Measurements from ENCODE around the gene STOM. TPM values are rescaled to one million over a fixed set of nuclear protein-coding genes. Genes with fewer than 3 reads are reported as not detected.

The STOM gene
- total RNA-seq, 1 experiment from 2014 or later: 33.1 TPM

GRCh38 chr9:121318631-121319382, 51.2 kb downstream of the STOM start:
- BruUV-seq (replicated peaks): no TSS peak
- Mint-ChIP-seq H3K4me3 (ENCODE audit: unreplicated experiment) (no peak overlapping the region), H3K4me1 (ENCODE audit: low read depth, unreplicated experiment) (peaks cover 11% of the 10 kb centered on the region), H3K27me3 (ENCODE audit: insufficient read depth, unreplicated experiment) (no peaks in the 10 kb centered on the region), H3K9me3 (ENCODE audit: unreplicated experiment) (no peaks in the 10 kb centered on the region), H3K36me3 (ENCODE audit: insufficient read depth, unreplicated experiment) (peaks cover 44% of the 10 kb centered on the region), H3K27ac (ENCODE audit: unreplicated experiment) (peak overlapping the region; percentile 40)
- DNase-seq: no peak
- ChIA-PET CTCF (interaction anchor here (0.7 to 2.2 kb wide), 13 partner anchors 13 to 107 kb away, joined by 3 to 23 read pairs (median 6); partner anchors contain the start of gene GSN), POLR2A (no interaction called here)
- intact Hi-C loops (cut with micrococcal nuclease; ENCODE audit: unreplicated experiment): no loop called here
- Histone ChIP-seq H3K27me3 (replicated peaks; ENCODE audit: control insufficient read depth, insufficient read depth, low read length) (no peaks in the 10 kb centered on the region), H3K4me3 (ENCODE audit: low read depth, low read length) (no peak overlapping the region), H3K4me1 (peaks cover 9% of the 10 kb centered on the region; the same call in 1 of the 2 replicates), H3K9me3 (no peaks in the 10 kb centered on the region), H3K36me3 (ENCODE audit: control insufficient read depth, insufficient read depth, low read length) (peaks cover 9% of the 10 kb centered on the region)
- TF ChIP-seq CTCF (IDR thresholded peaks at IDR 0.05; ENCODE audit: insufficient read depth in 1 of 2, low read depth in 1 of 2, low read length in 1 of 2, severe bottlenecking in 1 of 2, unreplicated experiment in 1 of 2): no peak

- H3K27ac Mint-ChIP-seq (ENCODE audit: unreplicated experiment): no peak overlapping the region
- no peak for TF ChIP-seq CTCF (IDR thresholded peaks at IDR 0.05; ENCODE audit: insufficient read depth in 1 of 2, low read depth in 1 of 2, low read length in 1 of 2, severe bottlenecking in 1 of 2, unreplicated experiment in 1 of 2)
- CTCF ChIA-PET: interaction anchor here (0.7 to 0.8 kb wide), 2 partner anchors 31 to 63 kb away, joined by 3 to 4 read pairs; no protein-coding TSS in a partner anchor
These were observed 52.1 kb downstream of the STOM start for GRCh38 chr9:121317737-121318630.

GRCh38 chr9:121316852-121317373, 53.1 kb downstream of the STOM start:
- Mint-ChIP-seq H3K27me3 (ENCODE audit: insufficient read depth, unreplicated experiment) (no peaks in the 10 kb centered on the region), H3K9me3 (ENCODE audit: unreplicated experiment) (no peaks in the 10 kb centered on the region), H3K27ac (ENCODE audit: unreplicated experiment) (no peak overlapping the region), H3K36me3 (ENCODE audit: insufficient read depth, unreplicated experiment) (peaks cover 35% of the 10 kb centered on the region), H3K4me1 (ENCODE audit: low read depth, unreplicated experiment) (peaks cover under 1% of the 10 kb centered on the region), H3K4me3 (ENCODE audit: unreplicated experiment) (no peak overlapping the region)
- BruUV-seq (replicated peaks): no TSS peak
- POLR2A ChIA-PET: no interaction called here
- H3K4me3 ChIP-seq (ENCODE audit: low read depth, low read length): no peak overlapping the region
- H3K9me3 ChIP-seq: no peaks in the 10 kb centered on the region
- peaks cover 7% of the 10 kb centered on the region; the same call in 1 of the 2 replicates for H3K4me1 ChIP-seq
- no peak for DNase-seq
- CTCF ChIA-PET: no interaction called here
- no peak for TF ChIP-seq CTCF (IDR thresholded peaks at IDR 0.05; ENCODE audit: insufficient read depth in 1 of 2, low read depth in 1 of 2, low read length in 1 of 2, severe bottlenecking in 1 of 2, unreplicated experiment in 1 of 2)
- H3K36me3 ChIP-seq (ENCODE audit: control insufficient read depth, insufficient read depth, low read length): peaks cover 9% of the 10 kb centered on the region
- no peaks in the 10 kb centered on the region for H3K27me3 ChIP-seq (replicated peaks; ENCODE audit: control insufficient read depth, insufficient read depth, low read length)
- intact Hi-C loops (cut with micrococcal nuclease; ENCODE audit: unreplicated experiment): no loop called here

More at GRCh38 chr9:121317737-121318630, 52.1 kb downstream of the STOM start:
- Histone ChIP-seq H3K4me3 (ENCODE audit: low read depth, low read length) (no peak overlapping the region), H3K36me3 (ENCODE audit: control insufficient read depth, insufficient read depth, low read length) (peaks cover 9% of the 10 kb centered on the region), H3K4me1 (peaks cover 9% of the 10 kb centered on the region; the same call in 1 of the 2 replicates), H3K27me3 (replicated peaks; ENCODE audit: control insufficient read depth, insufficient read depth, low read length) (no peaks in the 10 kb centered on the region), H3K9me3 (no peaks in the 10 kb centered on the region)
- Mint-ChIP-seq H3K9me3 (ENCODE audit: unreplicated experiment) (no peaks in the 10 kb centered on the region), H3K4me3 (ENCODE audit: unreplicated experiment) (no peak overlapping the region), H3K36me3 (ENCODE audit: insufficient read depth, unreplicated experiment) (peaks cover 39% of the 10 kb centered on the region), H3K27me3 (ENCODE audit: insufficient read depth, unreplicated experiment) (no peaks in the 10 kb centered on the region), H3K4me1 (ENCODE audit: low read depth, unreplicated experiment) (peaks cover 11% of the 10 kb centered on the region)
- POLR2A ChIA-PET: no interaction called here
- no peak for DNase-seq
- no TSS peak for BruUV-seq (replicated peaks)
- intact Hi-C loops (cut with micrococcal nuclease; ENCODE audit: unreplicated experiment): no loop called here
